A549 treated with AZD9567 at 1 μM for 4 hours (cell line): ENCODE measurements around the gene DRG1. TPM values are rescaled to one million over a fixed set of nuclear protein-coding genes. Genes with fewer than 3 reads are reported as not detected.

Experiments
- total RNA-seq: library from RNA; stranded (reverse); fragments of 200-300 nt; extraction: Qiagen RNA extraction; gene quantifications from 5 replicates; pipeline ENCODE4 v1.2.3, GENCODE V29; 2022; ENCODE audit not compliant: insufficient read depth

Gene DRG1, protein sequence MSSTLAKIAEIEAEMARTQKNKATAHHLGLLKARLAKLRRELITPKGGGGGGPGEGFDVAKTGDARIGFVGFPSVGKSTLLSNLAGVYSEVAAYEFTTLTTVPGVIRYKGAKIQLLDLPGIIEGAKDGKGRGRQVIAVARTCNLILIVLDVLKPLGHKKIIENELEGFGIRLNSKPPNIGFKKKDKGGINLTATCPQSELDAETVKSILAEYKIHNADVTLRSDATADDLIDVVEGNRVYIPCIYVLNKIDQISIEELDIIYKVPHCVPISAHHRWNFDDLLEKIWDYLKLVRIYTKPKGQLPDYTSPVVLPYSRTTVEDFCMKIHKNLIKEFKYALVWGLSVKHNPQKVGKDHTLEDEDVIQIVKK
- total RNA-seq = 55.2 to 80.8 TPM (median 56.0 TPM) in 5 replicates

DNA sequence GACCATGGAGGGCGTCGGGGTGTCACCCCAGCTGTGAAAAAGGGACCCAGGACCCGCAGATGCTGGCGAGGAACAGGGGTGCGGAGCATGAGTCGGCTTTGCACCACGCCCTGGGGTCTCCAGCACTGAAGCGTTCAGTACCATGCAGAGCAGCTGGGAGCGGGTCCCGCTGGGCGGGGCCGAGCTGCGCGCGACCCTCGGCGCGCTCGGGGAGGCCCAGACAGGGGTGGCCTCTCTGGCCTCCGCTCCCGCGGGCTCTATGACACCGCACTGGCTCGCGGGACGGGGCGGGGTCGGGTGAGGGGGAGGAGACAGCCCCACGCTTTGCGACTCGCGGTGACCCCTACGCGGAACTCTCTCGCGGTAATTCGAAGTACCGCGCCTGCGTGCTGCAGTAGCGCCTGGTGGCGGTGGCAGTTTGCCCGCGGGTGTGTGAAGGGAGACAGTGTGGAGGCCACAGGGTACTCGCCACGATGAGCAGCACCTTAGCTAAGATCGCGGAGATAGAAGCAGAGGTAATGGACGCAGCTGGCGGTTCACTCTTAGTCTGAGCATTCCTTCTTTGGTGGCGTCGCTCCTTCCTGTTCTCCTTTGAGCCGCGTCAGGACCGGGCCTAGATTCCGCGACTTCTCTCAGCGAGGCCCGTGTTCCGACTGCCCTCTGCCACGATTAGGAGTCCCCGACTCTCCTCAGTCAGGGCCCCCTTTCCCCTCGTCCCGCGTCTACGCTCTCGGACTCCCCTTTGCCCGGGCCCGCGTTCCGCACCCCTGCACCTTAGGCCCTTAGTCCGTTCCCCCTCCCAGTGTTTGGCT lies at the start of gene DRG1:
DRG1 (plus strand) TSS at position 394 of the 812 bp plus-strand sequence; CDS start at position 474, 80 bp downstream.

Other genes starting within 250 kb of the DRG1 start
- gene RNF185, start 239.4 kb upstream of the DRG1 start, total RNA-seq = 21.4 to 27.0 TPM (median 24.8 TPM) in 5 replicates
- gene LIMK2, start 187.3 kb upstream of the DRG1 start, total RNA-seq = 7.5 to 29.6 TPM (median 7.8 TPM) in 5 replicates
- 0.57 to 3.0 TPM (median 0.75 TPM) in 5 replicates for gene PIK3IP1, start 107.1 kb upstream of the DRG1 start, total RNA-seq
- gene PATZ1, start 53.3 kb upstream of the DRG1 start, total RNA-seq = 18.4 to 23.6 TPM (median 21.8 TPM) in 5 replicates
- 12.6 to 21.1 TPM (median 14.1 TPM) in 5 replicates for gene EIF4ENIF1, start 90.2 kb downstream of the DRG1 start, total RNA-seq
- gene SFI1, start 96.9 kb downstream of the DRG1 start, total RNA-seq = 11.3 to 13.8 TPM (median 13.1 TPM) in 5 replicates